Panc1 (cell line): ENCODE results near the gene SLC4A5. TPM values are rescaled to one million over a fixed set of nuclear protein-coding genes. Genes with fewer than 3 reads are reported as not detected.

Experiments used
- ATAC-seq: fragments of 200-7000 bp; cut with Tn5 transposase; 2 replicates; pipeline ENCODE4 v1.9.1; 2020; ENCODE audit warnings: mild to moderate bottlenecking, moderate library complexity
- BruUV-seq: library from RNA; stranded (reverse); fragments of 400-500 nt; replicated peaks from 2 replicates; lab custom pipeline; 2021; lab: Mats Ljungman, UMichigan
- CTCF ChIA-PET: fragments of 300-600 bp; sonication (Branson Sonifier 250); formaldehyde crosslinking; loops from one replicate; lab custom pipeline; 2022; ENCODE audit warnings: antibody characterized with exemption; lab: Charles Lee
- POLR2A ChIA-PET: fragments of 300-600 bp; sonication (Branson Sonifier 250); formaldehyde crosslinking; loops from one replicate; lab custom pipeline; 2022; ENCODE audit warnings: antibody characterized with exemption; lab: Charles Lee
- DNase-seq: peaks from one replicate; pipeline ENCODE4 v3.0.0-alpha.2; 2010; ENCODE audit warnings: low read depth, low spot score
- H3K27ac ChIP-seq: 2 replicates; pipeline ENCODE4 v1.5.1; 2011; ENCODE audit warnings: mild to moderate bottlenecking, low read length, inconsistent platforms
- H3K27me3 ChIP-seq: fragments of 200-500 bp; sonication (Bioruptor generic); 2 replicates; pipeline ENCODE4 v1.6.0; 2014; ENCODE audit warnings: low read length, inconsistent platforms; ENCODE audit not compliant: control insufficient read depth, insufficient read depth
- H3K36me3 ChIP-seq: fragments of 200-500 bp; sonication (Bioruptor generic); 2 replicates; pipeline ENCODE4 v1.5.1; 2014; ENCODE audit warnings: inconsistent platforms, mild to moderate bottlenecking, low read length, moderate library complexity; ENCODE audit not compliant: control insufficient read depth, insufficient read depth
- H3K4me1 ChIP-seq: 2 replicates; pipeline ENCODE4 v1.5.1; 2011; ENCODE audit warnings: inconsistent platforms, mild to moderate bottlenecking, low read length, moderate library complexity; ENCODE audit not compliant: control insufficient read depth, insufficient read depth
- H3K4me3 ChIP-seq, 2 experiments: 2 replicates each; pipeline ENCODE4 v1.5.1; 2011 to 2012; ENCODE audit warnings: low read depth in 2 of 2, low read length in 2 of 2, mild to moderate bottlenecking in 2 of 2, inconsistent platforms in 1 of 2, moderate library complexity in 1 of 2
- H3K9me3 ChIP-seq: fragments of 200-500 bp; sonication (Bioruptor generic); 2 replicates; pipeline ENCODE4 v1.5.1; 2014; ENCODE audit warnings: low read depth, mild to moderate bottlenecking, inconsistent platforms, low read length, moderate library complexity; ENCODE audit not compliant: control insufficient read depth, insufficient read depth
- CTCF ChIP-seq: fragments of 450-650 bp; IDR thresholded peaks from 2 replicates; pipeline ENCODE4 v1.5.1; 2017; ENCODE audit warnings: mild to moderate bottlenecking
- POLR2AphosphoS5 ChIP-seq: IDR thresholded peaks from 2 replicates; pipeline ENCODE4 v1.6.1; 2012; ENCODE audit warnings: mild to moderate bottlenecking, low read depth, low read length, moderate library complexity
- SIN3A ChIP-seq: IDR thresholded peaks from 2 replicates; pipeline ENCODE4 v1.6.1; 2012; ENCODE audit warnings: low read depth, mild to moderate bottlenecking, low read length, moderate library complexity, borderline replicate concordance; ENCODE audit not compliant: insufficient read depth
- TCF7L2 ChIP-seq: IDR thresholded peaks from 2 replicates; pipeline ENCODE4 v1.6.1; 2011; ENCODE audit warnings: mild to moderate bottlenecking, low read depth, low read length, inconsistent platforms
- in situ Hi-C: cut with HindIII; loops from 2 replicates; pipeline ENCODE4 v1.10.0; 2016; ENCODE audit warnings: low sequenced_read_pairs, low pct_unique_long_range_greater_than_20kb
- intact Hi-C: fragments of 100-400 bp; cut with micrococcal nuclease; formaldehyde crosslinking; loops from one replicate; pipeline ENCODE4 v1.10.0; 2022; ENCODE audit not compliant: unreplicated experiment
- total RNA-seq: library from RNA; stranded (reverse); gene quantifications from one replicate; pipeline ENCODE4 v1.2.1, GENCODE V29; 2021; ENCODE audit not compliant: unreplicated experiment
- TF ChIP-seq, protein P1 (sequence below), 2 experiments: IDR thresholded peaks; 2 replicates each; pipeline ENCODE4 v1.6.1; 2011 to 2012; ENCODE audit warnings: low read depth in 2 of 2, control low read depth in 1 of 2, low read length in 1 of 2, mild to moderate bottlenecking in 1 of 2, moderate library complexity in 1 of 2; ENCODE audit not compliant: insufficient read depth in 1 of 2

SLC4A5 gene
- total RNA-seq, 1 experiment from 2014 or later = 1.2 TPM

DNA sequence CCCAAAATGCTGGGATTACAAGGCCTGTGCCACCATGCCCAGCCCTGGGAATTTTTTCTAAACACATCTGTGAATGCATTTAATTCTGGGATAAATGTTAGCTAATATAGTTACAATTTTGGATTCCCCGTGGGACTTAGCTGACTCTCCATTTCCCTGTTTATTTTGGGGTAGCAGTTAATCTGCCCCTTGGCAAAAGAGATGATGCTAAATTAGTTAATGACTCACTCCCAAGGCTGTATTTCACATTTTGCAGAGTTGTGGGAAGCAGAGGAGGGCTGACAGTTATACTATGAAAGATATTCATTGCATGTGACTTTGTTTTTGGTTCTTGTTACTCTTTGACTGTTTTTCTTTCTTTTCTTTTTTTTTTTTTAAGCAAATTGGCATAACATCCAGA is 141.6 kb downstream of the SLC4A5 start:
- CTCF ChIA-PET = no interaction called here
- no TSS peak for BruUV-seq
- H3K36me3 ChIP-seq = peaks cover 6% of the 10 kb centered on the region

DNA sequence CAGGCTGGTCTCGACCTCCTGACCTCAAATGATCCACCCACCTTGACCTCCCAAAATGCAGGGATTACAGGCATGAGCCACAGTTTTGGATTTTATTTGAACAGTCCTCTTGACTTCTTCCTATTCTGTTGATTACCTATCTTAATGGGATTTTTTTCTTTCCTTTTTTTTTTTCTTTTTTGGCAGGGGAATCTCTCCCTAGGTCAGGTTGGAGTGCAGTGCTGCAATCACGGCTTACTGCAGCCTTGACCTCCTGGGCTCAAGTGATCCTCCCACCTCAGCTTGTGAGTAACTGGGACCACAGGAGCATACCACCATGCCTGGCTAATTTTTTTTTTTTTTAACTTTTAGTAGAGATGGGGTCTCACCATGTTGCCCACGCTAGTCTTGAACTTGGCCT is 142.0 kb downstream of the SLC4A5 start:
- POLR2A ChIA-PET = interaction anchor here (0.6 to 0.7 kb wide), 2 partner anchors 17 to 22 kb away, joined by 4 read pairs; no protein-coding TSS in a partner anchor
- intact Hi-C loops = no loop called here
- Histone ChIP-seq H3K27ac (0 out of 2 replicates have a peak overlapping the region, but pooled peaks have one; percentile 3), H3K9me3 (no peaks in the 10 kb centered on the region), H3K4me1 (peaks cover 51% of the 10 kb centered on the region), H3K36me3 (peaks cover 6% of the 10 kb centered on the region), H3K27me3 (no peaks in the 10 kb centered on the region), H3K4me3 (peak overlapping the region; percentile 63 to 99)
- DNase-seq = no peak
- CTCF ChIA-PET = no interaction called here
- BruUV-seq = no TSS peak
- no peak for ATAC-seq
- no peak for TF ChIP-seq CTCF
- no peak for TF ChIP-seq SIN3A
- no peak for TF ChIP-seq POLR2AphosphoS5
- TF ChIP-seq, protein P1, sequence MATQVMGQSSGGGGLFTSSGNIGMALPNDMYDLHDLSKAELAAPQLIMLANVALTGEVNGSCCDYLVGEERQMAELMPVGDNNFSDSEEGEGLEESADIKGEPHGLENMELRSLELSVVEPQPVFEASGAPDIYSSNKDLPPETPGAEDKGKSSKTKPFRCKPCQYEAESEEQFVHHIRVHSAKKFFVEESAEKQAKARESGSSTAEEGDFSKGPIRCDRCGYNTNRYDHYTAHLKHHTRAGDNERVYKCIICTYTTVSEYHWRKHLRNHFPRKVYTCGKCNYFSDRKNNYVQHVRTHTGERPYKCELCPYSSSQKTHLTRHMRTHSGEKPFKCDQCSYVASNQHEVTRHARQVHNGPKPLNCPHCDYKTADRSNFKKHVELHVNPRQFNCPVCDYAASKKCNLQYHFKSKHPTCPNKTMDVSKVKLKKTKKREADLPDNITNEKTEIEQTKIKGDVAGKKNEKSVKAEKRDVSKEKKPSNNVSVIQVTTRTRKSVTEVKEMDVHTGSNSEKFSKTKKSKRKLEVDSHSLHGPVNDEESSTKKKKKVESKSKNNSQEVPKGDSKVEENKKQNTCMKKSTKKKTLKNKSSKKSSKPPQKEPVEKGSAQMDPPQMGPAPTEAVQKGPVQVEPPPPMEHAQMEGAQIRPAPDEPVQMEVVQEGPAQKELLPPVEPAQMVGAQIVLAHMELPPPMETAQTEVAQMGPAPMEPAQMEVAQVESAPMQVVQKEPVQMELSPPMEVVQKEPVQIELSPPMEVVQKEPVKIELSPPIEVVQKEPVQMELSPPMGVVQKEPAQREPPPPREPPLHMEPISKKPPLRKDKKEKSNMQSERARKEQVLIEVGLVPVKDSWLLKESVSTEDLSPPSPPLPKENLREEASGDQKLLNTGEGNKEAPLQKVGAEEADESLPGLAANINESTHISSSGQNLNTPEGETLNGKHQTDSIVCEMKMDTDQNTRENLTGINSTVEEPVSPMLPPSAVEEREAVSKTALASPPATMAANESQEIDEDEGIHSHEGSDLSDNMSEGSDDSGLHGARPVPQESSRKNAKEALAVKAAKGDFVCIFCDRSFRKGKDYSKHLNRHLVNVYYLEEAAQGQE (IDR thresholded peaks at IDR 0.05; ENCODE audit: insufficient read depth in 1 of 2, low read depth in 2 of 2, low read length in 1 of 2) = no peak
- TF ChIP-seq TCF7L2 = no peak
- in situ Hi-C loops = no loop called here

More for the DNA sequence above, 141.6 kb downstream of the SLC4A5 start:
- Histone ChIP-seq H3K27ac (no peak overlapping the region), H3K4me1 (peaks cover 55% of the 10 kb centered on the region), H3K4me3 (peak overlapping the region; percentile 63 to 99), H3K27me3 (no peaks in the 10 kb centered on the region), H3K9me3 (no peaks in the 10 kb centered on the region)
- TF ChIP-seq, protein P1 (IDR thresholded peaks at IDR 0.05; ENCODE audit: insufficient read depth in 1 of 2, low read depth in 2 of 2, low read length in 1 of 2) = no peak
- no peak for TF ChIP-seq CTCF
- TF ChIP-seq SIN3A = no peak
- TF ChIP-seq POLR2AphosphoS5 = no peak
- no peak for TF ChIP-seq TCF7L2
- POLR2A ChIA-PET = interaction anchor here (0.6 to 0.7 kb wide), 2 partner anchors 16 to 22 kb away, joined by 4 read pairs; no protein-coding TSS in a partner anchor
- intact Hi-C loops (no loop called here), in situ Hi-C loops (no loop called here)
- no peak for DNase-seq
- no peak for ATAC-seq
